ENCODE measurements around the gene MAP6D1.
"Not testable (repeated sequence)": the region's sequence is repeated elsewhere in the genome, so short reads cannot be mapped to it uniquely, and the experiment has no call there.

MAP6D1 gene

DNA sequence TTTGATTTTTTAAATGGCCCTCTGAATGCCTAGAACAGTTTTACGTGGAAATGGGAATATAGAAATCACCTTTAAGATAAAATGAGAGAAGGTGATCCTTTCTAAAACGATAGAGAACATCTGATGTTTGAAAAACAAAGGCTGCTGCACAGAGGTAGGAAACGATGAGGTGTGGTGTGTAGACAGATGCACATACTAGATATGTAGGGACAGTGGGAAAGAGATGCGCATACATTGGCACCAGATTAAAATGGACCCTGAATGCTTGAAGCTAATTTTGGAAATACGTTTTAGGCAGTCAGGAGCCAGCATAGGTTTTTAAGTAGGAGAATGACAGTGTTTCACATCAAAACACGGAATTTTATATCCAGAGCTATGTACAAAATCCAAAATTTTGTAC is 29.0 kb downstream of the MAP6D1 start:
- no peak for DNase-seq

DNA sequence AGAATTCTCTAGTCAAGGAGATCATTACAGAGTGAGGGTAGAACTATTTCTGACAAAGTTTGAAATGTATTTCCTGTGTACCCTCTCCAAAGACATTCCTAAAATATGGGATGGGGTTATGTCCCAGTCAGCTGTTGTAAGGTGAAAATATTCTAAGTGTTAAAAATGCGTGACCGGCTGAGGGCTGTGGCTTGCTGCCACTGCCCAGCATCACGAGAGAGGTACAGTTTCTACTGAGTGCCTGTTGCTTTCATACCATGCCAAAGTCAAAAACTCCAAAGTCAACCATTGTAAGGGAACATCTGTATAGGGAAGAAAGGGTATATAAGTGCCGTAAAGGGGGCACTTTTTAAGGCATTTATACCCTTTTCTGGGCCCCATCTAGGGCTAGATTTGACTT is 30.9 kb downstream of the MAP6D1 start:
- no peak for DNase-seq

DNA sequence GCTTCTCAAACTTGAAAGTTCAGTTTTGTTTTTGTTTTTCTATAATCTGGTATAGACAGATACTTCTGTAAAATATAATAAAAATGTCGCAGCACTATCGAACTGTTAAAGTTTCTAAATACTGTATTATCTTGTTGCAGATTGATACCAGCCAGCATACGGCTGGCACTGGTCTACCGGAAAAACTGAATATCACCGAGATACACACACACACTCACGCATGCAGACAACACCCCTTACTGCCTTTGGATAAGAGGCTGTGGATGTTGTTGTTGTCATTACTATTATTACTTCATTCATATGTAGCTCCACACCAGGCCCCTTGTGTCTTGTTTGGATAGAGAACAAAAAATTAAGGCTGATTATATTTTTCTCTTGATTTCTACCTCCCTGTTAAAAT is 32.4 kb downstream of the MAP6D1 start:
- DNase-seq: no peak

DNA sequence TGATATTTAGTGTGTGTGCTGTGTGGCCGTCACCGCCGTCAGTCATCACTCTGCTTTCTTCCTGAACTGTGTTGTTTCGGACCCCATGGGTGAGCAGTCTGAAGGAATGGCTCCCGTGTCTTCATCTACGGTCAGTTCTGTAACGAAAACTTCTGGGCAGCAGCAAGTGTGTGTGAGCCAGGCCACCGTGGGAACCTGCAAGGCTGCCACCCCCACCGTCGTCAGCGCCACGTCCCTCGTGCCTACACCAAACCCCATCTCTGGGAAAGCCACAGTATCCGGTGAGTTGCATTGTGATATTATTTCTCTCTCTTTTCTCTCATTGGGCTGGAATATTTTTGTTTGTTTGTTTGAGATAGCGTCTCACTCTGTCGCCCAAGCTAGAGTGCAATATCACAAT is 34.7 kb downstream of the MAP6D1 start:
- no peak for DNase-seq

DNA sequence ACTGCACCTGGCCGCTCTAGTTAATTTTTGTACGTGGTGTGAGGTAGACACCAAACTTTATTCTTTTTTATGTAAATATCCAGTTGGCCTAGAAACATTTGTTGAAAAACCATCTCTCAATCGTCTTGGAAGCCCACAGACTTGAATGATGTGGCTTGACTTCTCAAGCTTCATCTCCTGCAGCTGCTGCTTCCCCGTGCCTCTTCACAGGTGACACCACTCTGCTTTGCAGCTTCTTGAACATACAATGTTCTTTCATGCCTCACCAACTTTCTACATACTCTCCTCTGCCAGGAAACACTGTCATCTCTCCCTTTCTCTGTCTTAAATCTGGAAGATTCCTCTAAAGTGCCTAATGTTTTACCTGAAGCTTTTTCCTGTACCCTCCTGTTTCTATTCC is 35.6 kb downstream of the MAP6D1 start:
- DNase-seq: no peak

DNA sequence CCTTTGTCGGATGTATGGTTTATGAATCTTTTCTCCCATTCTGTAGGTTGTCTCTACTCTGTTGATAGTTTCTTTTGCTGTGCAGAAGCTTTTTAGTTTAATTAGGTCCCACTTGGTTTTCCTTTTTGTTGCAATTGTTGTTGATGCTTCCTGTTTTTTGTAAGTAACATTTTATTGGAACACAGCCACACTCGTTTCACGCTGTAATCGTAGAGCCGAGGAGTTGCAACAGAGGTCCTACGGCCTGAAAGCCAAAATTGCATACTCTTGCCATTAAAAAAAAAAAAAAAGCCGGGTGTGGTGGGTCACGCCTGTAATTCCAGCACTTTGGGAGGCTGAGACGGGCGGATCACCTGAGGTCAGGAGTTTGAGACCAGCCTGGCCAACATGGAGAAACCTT is 40.9 kb downstream of the MAP6D1 start:
- DNase-seq: not testable (repeated sequence)

DNA sequence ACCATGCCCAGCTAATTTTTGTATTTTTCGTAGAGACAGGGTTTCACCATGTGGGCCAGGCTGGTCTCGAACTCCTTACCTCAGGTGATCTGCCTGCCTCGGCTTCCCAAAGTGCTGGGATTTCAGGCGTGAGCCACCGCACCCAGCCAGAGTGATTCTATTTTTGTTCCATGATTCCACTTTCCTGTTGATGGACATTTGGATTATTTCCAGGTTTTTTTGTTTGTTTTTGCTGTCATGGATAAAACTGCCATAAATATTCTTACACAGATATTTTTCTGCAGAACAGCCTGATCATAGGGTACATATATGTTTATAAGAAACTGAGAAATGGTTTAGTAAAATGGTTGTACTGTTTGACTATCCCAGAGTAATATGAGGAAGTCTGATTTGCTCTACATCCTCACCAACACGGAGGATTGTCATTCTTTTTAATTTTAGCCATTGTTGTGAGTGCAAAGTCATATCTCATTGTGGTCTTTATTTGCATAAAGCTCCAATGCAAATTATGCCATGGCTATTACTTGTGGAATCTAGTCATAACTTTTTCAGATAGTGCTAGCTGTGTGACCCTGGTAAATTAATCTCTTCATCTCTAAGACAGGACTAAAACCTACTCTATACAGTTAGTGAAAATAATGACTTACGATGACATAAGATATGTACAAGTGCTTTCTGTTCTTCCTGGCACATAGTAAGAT is 42.7 kb downstream of the MAP6D1 start:
- DNase-seq: no peak

DNA sequence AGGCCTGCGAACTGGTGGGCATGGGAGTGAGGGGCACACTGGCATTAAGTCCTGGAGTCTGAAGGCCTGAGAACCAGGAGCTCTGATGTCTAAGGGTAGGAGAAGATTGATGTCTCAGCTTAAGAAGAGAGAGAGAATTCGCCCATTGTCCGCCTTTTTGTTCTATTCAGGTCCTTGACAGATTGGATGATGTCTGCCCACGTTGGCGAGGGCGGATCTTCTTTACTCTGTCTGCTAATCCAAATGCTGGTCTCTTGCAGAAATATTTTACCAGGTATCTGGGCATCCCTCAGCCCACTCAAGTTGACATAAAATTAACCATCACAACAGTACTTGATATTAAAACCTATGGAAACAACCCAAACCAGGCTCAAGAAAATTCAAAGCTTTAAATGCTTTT is 44.1 kb downstream of the MAP6D1 start:
- no peak for DNase-seq

DNA sequence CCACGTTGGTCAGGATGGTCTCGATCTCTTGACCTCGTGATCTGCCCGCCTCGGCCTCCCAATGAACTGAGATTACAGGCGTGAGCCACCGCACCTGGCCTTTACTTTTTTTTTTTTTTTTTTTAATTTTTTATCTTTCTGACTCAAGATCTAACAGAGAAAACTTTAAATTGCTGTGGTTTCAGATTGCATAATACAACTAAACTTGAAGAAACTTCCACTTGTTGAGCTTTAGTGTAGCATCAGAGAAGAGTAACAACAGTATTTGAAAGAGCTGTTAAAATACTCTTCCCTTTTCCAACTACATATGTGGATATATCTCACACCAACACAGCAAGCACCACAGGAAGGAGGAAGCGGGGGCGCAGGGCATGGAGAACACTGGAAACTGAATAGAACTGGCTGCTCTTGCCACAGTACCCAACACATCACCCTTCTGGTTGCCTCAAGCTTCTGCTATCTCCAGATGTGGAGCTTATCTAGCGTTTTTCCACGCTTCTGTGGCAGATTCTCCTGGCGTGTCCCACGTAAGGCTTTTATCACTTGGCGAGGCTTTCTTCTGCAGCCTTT is 45.4 kb downstream of the MAP6D1 start:
- no peak for DNase-seq

DNA sequence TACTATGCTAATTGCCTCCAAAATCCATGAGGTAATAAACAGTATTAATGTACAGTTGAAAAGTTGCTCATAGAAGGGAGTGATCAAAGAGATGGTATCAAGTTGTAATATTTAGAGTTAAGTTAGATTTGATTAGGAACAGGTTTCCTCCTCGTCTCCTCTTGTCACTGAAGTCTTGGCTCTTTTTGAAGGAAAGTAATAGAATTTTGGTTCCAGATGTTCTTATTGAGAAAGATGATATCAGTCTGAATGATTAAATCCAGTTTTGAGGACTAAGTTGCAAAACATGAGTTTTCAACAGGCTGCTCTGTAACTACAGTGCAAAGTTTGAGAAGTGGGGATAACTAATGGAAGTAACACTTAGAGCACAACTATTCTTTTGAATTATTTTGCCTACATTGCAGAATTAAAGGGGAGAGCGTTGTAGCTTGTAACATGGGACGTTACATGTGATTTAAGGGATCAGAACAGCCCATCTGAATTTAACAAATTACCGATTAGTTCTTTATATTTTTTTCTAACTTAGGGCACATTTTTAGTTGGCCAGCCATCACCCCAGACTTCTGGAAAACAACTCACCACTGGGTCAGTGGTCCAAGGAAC is 48.3 kb downstream of the MAP6D1 start:
- no peak for DNase-seq

DNA sequence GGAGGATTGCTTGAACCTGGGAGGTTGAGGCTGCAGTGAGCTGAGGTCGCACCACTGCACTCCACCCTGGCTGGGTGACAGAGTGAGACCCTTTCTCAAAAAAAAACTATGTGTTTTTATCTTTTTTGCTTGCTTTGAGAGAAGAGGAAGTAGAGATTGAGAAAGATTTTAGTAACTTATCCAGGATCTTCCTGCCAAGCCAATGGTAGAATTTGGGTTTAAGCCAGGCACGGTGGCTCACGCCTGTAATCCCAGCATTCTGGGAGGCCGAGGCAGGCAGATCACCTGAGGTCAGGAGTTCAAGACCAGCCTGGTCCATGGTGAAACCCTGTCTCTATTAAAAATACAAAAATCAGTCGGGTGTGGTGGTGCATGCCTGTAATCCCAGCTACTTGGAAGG is 48.9 kb downstream of the MAP6D1 start:
- not testable (repeated sequence) for DNase-seq

DNA sequence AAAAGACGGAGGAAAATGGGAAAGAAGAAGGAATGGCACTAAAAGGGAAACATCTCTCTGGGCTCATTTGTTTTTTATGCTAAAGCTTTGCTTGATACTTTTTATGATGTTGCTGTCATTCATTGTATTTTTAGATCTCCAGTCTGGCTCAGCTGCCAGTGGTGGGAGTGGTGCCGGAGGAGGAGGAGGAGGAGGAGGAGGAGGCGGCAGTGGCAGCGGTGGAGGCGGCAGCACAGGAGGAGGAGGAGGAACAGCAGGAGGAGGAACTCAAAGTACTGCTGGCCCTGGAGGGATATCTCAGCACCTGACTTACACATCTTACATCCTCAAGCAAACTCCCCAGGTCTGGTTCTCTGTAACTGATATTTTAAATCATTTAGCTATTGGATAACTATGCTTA is 49.6 kb downstream of the MAP6D1 start:
- no peak for DNase-seq

DNA sequence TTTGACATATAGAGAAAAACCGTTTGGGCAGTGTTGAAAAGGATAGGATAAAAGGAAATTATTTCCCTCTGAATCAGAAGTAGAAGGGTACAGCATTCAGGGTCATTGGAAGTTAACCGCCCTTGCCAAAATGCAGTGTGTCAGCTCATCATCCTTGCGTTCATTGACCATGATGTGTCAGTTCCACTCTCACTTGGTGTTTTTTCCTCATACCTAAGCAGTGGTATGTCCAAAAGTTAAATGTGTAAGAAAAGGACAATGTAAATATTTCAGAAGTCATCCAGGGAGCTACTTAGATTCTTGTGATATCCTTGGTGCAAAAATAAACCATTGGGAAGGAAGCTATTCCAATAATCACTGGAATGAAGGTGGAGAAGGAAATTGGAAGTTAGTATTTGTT is 50.7 kb downstream of the MAP6D1 start:
- no peak for DNase-seq

DNA sequence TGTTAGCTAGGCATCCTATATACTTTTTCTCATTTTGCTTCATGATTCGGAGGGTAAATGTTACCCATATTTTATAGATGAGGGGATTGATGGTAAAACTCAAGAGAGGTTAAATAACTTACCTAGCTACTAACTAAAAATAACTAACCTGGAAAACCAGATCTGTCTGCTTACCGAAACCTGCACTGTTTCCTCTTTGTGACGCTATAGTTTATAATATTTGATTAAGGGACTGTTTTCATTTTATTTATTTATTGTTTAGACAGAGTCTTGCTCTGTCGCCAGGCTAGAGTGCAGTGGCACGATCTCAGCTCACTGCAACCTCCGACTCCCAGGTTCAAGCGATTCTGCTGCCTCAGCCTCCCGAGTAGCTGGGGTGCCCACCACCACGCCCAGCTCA is 55.9 kb downstream of the MAP6D1 start:
- DNase-seq: no peak

DNA sequence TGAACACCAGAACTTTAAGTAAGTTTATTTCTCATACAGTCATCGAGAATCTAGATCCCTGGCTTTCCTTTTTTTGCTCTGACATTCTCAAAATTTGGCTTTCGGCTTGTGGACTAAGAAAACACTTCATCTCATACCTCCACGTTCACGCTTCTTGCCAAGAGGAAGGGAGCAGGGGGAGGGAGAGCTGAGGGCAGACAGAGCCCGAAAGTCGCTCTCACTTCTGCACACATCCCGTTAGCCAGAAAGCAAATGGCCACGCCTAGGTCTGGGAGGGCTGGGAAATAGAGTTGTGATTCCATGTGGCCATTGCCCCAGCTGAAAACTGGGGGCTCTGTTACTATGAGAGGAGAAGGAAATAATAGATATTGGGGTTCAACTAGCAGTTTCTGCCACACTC is 57.3 kb downstream of the MAP6D1 start:
- DNase-seq: no peak

DNA sequence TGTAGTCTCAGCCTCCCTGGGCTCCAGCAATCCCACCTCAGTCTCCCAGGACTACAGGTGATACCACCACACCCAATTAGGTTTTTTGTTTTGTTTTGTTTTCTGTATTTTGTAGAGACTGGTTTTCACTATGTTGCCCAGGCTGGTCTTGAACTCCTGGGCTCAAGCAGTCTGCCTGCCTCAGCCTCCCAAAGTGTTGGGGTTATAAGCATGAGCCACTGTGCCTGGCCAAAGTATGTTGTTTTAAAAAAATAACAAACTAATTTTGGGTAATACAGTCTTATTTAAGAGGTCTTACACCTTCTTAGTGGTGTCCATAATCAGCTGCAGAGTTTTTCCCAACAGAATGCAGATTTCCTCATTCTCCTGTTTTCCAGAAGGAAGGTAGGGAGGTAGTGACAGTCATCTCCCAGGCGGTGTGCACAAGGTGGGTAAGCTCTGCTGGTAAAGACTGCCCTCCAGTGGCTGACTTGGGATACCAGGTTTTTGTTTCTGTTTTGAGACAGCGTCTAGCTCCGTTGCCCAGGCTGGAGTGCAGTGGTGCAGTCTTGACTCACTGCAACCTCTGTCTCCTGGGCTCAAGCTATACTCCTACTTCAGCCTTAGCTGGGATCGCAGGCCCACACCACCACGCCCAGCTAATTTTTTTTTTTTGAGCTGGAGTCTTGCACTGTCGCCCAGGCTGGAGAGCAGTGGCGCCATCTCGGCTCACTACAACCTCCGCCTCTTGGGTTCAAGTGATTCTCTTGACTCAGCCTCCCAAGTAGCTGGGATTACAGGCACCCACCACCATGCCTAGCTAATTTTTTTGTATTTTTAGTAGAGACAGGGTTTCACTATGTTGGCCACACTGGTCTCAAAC is 58.4 kb downstream of the MAP6D1 start:
- peak; percentile 77 for DNase-seq

DNA sequence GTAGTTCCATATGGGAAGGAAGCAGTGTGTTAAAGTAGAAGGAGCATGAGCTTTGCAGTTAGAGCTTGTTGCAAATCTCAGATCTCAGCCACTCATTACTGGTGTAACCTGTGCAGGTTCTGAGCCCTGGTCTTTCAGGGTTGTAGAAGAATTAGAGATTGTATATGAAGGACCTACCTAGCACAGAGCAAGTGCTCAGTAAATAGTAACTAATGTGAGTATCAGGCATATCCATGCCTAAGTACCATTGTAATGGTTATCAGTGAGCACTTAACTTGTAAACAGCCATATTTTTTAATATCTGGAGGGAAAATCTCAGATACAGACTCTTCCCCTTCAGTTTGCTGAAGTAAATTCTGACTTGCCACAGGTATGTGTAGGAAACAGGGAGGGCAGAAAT is 59.3 kb downstream of the MAP6D1 start:
- no peak for DNase-seq

All from stimulated activated CD4-positive, alpha-beta T cell treated with anti-CD3 and anti-CD28 coated beads, Interleukin-15, amount 100 ng/mL, for 24 hours (primary cell).